HG02588 (cell line): ENCODE results near the gene MSX1.

Experiments
- ATAC-seq: cut with Tn5 transposase; IDR thresholded peaks from one replicate; pipeline ENCODE4 v1.9.1; 2021; ENCODE audit warnings: mild to moderate bottlenecking, moderate library complexity; ENCODE audit not compliant: unreplicated experiment

Gene MSX1

DNA sequence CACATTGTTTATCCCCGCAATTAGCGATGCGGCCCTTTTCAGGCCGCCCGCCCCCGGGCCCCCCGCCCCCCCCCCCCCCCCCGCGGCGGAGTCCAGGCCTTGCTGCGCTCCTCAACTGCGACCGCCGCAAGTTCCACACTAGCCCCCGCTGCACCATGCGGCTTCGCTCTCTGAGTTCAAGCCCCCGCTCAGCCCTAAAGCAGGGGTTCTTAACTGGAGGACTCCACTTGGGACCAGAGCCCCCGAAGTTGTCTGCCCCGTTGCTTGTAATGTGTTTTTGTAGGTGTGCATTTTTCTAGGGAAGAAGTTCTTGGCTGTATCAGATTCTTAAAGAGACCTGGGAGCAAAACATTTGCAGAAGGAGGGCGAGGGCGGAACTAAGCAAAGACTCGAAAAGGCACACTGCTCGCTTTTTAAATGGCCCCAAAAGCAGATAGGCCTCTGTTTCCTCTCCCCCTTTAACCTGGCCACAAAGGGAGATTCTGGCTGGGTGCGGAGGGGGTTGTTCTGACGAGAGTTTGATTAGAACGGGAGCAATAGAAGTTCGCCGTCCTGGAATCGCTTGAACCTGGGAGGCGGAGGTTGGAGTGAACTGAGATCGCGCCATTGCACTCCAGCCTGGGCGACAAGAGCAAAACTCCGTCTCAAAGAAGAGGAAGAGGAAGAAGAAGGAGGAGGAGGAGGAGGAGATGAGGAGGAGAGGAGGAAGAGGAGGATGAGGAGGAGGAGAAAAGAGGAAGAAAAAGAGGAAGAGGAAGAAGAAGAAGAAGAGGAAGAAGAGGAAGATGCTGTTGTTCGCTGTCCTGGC lies 2.3 kb upstream of the MSX1 start:
- no peak for ATAC-seq

DNA sequence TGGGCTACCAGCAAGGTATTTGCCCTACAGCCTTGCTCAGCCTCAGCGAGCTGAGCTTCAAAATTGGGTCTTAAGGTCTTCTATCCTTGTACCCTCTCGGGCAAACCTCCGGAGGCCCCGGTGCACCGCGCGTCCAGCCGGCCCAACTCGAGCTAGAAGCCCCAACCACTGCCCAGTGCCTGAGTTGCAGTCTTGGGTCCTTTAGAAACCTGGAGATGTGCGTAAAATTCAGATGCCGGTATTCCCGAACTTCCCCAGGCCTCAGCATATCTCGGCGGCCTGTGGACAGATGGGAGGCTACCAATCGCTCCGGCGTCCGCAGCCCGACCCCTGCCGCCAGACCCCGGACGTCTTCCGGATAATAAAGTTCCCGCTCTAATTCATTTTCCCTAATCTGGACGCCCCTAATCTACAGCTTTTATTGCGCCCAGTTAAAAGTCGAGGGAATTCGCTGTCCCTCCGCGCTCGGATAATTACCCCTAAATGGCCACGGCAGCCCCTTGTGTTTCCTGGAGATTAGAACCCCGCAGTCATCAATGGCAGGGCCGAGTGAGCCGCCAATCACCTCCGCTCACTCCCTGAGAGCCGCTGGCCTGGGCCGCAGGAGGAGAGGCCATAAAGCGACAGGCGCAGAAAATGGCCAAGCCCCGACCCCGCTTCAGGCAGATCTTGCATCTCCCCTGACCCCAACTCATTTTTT lies 1.5 kb upstream of the MSX1 start:
- no peak for ATAC-seq

DNA sequence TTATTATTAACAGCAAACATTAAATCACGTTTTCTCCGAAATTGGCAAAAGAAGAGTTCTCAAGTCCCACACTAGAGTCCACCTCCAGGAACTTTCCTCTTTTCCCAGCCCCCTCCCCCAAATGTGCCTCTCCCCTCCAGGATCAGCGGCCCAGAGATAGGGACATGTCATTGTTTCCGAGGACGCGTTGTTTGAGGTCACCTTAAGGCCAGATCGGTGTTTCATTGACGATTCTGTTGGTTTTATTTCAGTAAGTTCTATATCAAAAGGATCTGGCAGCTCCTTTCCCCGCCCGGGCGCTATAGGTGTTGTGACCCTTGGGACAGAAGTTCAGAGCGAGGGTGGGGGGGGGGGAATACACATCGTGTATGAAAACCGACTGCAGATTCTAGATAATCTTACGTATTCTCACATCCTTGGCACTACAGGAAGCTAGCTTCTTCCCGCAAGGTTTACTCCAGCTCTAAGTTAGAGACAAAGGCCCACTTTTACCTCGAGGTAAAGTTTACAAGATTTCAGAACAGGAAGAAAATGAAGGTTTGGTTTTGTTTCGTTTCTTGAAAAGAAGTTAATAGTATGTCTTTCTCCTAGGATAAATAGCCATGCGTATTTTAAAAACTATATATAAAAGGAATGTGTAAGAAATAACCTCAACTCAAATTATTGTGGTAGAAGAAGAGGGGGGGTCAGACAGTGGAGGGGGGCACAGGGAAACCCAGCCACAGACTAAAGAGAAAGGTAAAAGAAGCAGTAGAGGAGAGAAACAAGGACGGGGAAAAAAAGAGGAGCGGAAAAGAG lies 739 bp upstream of the MSX1 start:
- ATAC-seq: no peak

DNA sequence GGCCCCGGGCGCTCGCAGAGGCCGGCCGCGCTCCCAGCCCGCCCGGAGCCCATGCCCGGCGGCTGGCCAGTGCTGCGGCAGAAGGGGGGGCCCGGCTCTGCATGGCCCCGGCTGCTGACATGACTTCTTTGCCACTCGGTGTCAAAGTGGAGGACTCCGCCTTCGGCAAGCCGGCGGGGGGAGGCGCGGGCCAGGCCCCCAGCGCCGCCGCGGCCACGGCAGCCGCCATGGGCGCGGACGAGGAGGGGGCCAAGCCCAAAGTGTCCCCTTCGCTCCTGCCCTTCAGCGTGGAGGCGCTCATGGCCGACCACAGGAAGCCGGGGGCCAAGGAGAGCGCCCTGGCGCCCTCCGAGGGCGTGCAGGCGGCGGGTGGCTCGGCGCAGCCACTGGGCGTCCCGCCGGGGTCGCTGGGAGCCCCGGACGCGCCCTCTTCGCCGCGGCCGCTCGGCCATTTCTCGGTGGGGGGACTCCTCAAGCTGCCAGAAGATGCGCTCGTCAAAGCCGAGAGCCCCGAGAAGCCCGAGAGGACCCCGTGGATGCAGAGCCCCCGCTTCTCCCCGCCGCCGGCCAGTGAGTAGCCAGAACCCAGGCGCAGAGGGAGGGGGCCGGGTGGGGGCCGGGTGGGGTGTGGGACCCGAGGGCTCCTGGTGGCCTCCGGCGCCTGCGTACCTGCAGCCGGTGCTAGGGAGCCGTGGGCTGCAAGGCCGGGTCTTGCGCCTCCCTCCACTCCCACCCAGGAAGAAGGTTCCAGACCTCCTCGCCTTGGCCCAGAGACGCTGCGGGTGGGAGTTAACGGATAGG lies 534 bp downstream of the MSX1 start:
- ATAC-seq: peak; percentile 28

DNA sequence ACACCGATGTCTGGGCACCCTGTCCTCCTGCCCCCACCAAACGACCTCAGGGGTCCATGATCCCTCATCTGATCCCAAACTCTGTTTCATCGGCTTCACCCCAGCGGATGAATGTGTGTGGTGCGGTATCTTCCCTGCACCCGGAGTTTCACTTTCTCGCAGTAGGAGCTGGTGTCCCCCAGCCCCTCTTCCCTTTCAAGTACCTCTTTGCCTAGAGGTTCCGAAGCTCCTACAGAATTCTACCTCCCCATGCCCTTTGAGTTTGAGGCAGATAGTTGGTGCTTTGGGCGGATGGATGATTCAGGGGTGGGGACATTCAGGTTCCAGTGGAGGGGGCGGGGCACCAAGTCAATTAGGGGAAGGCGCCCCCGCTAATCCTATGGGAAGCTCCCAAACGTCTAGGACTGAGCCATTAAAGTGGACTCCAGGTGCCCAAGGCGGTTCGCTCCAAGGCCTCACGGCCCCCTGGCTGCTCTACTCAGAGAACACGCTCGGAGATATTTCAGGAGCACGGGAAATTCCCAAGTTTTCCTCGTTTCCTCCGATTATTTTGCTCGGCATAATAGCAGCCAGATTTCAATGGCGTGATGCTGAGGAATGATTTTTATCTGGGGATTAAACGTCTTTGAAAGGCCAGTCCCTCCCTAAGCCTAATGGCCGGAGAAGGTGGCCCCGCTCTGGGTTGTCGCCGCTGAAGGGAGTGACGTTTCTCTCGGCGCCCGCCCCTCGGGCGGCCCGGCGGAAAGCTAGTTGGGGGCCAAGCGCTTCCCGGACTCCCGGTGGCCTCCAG lies 1.3 kb downstream of the MSX1 start:
- no peak for ATAC-seq

DNA sequence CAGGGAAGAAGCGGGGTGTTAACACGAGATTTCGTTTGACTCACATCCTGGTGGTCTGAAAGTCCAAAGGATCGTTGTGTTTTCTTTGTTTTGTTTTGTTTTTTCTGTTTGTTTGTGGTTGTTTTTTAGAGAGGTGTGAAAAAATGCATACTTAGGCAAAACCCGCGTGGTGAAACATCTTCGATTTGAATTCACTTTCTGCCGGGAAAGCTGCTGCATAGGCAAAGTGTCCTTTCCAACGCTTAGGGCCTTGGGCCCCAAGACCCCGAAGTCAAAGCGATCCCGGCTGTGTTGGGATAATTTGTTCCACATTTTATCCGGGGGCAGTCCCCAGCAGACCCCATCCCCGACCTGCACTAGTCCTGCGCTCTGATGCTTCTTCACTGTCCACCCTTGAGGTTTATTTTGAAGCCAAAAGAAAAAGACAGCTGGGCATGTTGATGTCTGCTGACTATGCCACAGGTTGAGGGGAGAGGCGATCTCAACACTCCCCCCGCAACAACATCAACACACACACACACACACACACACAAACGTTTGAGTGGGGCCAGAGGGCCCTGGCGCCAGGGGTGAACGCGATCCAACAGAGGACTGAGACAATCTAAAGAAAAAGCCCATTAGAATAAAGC lies 2.0 kb downstream of the MSX1 start:
- ATAC-seq: no peak

DNA sequence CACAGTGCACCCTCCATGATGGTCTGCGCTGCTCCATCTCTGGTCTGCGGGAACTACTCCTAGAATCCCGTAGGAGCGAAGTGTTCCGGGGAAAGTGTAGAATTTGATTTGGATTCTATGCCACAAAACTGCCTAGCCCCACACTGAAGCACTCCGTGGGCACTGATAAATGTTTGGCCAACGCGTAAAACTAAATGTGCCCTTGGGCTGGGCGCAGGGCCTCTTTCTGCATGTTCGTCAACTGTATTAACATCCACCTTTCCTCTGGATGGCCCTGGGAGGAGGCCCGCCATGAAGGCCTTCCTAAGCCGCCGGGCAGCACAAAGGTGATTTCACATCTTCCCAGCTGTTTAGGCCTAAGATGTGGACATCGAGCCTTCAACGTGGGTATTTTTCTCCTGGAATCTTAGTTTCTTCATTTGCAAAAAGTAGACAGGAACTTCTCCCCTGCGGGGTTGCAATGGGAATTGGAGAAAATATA lies 2.6 kb downstream of the MSX1 start:
- no peak for ATAC-seq

DNA sequence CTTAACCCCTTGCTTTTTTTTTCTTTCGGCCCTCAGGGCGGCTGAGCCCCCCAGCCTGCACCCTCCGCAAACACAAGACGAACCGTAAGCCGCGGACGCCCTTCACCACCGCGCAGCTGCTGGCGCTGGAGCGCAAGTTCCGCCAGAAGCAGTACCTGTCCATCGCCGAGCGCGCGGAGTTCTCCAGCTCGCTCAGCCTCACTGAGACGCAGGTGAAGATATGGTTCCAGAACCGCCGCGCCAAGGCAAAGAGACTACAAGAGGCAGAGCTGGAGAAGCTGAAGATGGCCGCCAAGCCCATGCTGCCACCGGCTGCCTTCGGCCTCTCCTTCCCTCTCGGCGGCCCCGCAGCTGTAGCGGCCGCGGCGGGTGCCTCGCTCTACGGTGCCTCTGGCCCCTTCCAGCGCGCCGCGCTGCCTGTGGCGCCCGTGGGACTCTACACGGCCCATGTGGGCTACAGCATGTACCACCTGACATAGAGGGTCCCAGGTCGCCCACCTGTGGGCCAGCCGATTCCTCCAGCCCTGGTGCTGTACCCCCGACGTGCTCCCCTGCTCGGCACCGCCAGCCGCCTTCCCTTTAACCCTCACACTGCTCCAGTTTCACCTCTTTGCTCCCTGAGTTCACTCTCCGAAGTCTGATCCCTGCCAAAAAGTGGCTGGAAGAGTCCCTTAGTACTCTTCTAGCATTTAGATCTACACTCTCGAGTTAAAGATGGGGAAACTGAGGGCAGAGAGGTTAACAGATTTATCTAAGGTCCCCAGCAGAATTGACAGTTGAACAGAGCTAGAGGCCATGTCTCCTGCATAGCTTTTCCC lies 3.4 kb downstream of the MSX1 start:
- no peak for ATAC-seq

DNA sequence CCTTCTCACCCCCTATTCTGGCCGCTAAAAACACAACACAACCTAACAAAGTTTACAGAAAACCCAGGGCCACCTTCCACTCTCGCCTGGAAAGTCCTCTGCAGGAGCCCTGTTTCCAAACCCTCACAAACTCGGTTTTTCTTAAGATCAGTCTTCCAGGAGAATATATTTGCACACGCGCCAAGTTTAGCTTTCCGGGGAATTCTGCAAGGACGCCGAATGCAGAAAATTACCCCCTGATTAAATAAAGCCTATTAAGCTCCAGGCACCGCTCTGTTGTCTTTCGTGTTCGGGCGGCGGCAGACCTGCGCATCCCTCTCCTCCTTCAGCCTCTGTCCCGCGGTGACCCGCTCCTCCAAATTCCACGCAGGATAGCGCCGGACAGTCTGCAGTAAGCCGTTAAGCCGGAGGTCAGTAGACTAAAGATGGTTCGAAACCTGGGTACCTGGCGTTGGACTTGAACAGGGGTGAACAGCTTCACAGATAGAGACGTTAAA lies 5.0 kb downstream of the MSX1 start:
- ATAC-seq: no peak

DNA sequence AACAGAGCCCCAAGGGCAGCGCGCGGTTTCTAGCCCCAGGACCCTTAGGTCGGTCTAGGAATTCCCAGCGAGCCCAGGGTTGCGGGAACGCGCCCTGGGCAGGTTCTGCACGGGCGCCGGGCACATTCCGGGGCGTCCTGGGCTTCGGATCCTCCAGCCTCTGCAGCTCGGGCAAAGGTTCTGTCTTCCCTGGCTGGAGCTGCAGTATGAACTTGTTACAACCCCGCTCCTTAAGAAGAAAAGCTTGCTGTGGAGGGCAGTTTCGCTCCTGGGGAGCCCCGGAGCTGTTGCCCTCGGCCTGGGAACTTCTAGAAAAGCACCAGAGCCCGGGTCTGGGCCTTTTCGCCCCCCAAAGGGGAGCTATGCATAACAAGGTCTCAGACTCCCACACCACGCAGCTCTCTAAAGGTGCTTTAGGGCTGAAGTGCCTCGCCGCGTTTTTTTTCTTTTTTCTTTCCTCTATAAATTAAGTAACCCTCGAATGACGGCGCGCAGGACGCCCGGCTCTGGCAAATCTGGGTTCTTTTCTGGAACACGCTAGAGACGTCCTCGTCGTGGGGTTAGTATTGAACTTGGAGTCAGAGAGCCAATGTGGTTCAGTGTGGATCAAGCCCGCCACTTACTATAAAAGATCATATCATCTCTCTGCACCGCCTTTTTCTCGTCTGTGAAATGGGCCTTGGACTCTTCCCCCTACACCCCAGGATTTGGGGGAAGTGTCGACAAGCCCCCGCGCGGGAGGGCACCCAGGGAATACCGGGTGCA lies 5.7 kb downstream of the MSX1 start:
- ATAC-seq: no peak

DNA sequence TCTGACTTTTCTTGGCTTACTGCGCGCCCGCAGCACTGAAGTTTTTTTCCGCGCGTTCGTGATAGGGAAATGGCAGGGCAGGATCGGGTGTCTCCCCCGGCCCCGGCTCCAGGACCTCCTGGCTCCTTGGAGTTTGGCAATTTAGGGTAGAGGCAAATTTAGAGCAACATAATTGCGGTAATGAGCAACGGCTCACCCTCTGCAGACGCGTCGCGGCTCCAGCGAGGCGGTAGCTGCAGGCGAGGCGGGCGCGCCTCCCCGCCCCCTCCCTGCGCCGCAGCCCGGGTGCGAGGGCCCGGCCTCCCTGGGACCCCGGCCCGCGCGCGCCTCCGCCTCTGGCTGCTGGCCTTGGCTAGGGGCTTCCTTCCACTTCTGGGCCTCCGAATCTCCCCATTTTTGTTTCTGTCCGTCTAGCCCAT lies 6.2 kb downstream of the MSX1 start:
- ATAC-seq: no peak

DNA sequence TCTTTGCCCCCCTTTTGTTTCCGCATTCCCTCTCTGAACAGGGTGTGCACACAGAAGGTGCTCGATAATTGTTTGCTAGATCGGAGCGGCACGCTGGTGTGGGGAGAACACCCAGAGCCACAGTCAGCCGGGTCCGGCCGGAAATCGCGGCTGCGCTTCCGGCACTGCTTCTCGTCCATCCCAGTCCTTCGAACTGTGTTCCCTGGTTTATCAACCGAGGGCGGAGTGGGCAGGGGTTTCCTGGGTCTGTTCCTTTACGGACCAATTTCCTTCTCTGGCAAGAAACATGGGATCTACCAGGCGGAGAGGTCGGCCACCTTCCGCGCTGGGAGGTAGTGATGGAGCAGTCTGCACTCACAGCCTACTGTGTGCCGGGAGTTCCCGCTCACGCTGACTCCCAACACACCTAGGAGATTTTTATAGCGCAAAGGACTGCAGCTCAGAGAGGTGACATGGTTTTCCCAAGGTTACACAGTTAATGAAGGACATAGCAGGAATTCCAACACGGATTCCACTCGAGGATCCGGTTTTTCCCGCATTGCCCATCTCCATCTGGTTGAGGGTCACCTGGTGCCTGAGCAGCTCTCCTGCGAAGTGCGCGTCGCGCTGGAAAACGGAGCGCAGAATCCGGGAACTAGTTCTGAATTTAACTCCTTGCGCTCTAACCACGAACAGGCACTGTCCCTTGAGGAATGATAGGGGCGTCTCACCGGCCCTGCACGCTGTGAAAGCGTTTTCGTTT lies 6.8 kb downstream of the MSX1 start:
- no peak for ATAC-seq

DNA sequence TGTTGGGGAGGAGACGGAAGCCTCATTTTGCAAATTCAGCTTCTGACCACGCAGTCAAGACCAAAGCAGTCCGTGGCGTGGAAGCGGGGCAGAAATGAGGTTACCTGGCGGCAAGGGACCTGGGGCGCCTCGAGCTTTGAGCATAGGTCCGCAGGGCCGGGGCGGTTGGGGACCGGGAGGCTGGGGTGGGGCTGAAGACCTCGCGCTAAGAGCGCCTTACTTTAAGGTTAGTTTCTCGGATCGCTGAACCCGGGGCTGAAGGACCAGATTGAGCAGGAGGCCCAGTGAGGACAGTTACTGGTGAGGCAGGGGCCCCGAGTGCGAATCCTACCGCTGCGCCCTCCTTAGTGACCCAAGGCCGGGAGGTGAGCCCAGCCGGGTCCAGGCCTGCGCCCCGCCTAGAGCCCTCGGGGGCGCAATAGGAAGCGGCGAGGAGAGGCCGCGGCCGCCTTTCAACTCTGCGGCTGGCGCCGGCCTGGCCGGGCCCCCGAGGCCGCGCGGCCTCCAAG lies 7.5 kb downstream of the MSX1 start:
- ATAC-seq: no peak

DNA sequence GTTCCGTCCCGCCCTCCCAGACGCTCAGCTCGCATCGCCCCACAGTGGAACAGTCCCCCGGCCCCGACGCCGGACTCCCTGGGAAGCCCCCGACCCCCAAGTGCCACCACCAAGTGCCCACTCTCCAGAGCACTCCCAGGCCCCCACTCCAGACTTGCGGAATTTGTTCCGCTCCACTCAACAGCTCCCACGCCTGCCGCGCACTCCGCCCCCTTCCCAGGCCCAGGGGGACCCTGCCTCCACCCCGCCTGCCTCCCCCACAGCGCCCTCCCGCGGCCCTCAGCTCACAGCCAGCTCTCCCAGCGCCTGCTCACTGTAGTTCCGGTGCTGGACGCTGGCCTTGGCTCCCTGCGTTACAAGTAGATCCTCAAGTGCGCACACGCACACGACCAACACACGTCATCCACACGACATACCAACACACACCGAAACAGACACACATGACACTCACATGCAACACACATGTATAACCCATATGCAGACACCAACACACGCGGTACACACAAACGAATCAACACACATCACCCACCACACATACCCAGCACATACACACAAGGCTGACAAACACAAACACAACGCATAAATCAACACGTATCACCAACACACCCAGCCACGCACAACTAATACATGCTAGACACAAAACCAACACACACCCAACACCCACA lies 8.0 kb downstream of the MSX1 start:
- ATAC-seq: no peak

DNA sequence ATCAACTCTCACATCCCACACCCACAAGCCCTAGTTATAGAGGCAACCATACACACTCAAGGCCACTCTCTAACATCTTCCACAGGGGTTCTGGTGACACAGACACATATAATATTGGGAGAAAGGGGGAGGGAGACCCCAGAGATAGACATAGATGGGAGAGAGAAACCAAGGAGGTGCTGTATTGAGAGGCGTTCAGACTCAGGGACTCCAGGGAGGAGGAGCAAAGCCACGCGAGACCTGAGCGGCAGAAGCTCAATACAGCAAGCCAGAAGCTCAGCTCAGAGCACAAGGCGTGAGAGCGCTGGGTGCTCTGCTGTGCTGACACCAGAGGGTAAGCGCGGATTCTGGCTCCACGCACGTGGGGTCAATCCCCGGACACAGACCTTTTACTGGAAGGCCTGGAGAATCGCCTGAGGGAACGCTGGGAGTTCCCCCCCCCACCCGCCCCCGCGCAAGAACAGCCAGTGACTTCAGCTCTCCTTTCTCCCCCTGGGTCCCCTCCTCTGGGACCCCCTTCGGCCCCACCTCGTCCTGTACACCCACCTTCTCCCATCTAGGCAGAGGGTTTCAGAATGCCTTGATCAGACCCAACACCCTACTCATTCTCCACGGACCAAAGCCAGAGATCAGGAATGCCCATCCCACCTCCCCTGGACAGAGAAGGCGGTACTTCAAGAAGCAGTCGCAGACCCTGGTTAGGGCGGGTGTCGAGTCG lies 8.7 kb downstream of the MSX1 start:
- no peak for ATAC-seq
